Panc1 (cell line): ENCODE data around the gene TMEM37. TPM values are rescaled to one million over a fixed set of nuclear protein-coding genes. Genes with fewer than 3 reads are reported as not detected.

ENCODE experiments used
- ATAC-seq: fragments of 200-7000 bp; cut with Tn5 transposase; 2 replicates; pipeline ENCODE4 v1.9.1; 2020; ENCODE audit warnings: mild to moderate bottlenecking, moderate library complexity
- BruUV-seq: library from RNA; stranded (reverse); fragments of 400-500 nt; replicated peaks from 2 replicates; lab custom pipeline; 2021; lab: Mats Ljungman, UMichigan
- CTCF ChIA-PET: fragments of 300-600 bp; sonication (Branson Sonifier 250); formaldehyde crosslinking; loops from one replicate; lab custom pipeline; 2022; ENCODE audit warnings: antibody characterized with exemption; lab: Charles Lee
- POLR2A ChIA-PET: fragments of 300-600 bp; sonication (Branson Sonifier 250); formaldehyde crosslinking; loops from one replicate; lab custom pipeline; 2022; ENCODE audit warnings: antibody characterized with exemption; lab: Charles Lee
- DNase-seq: peaks from one replicate; pipeline ENCODE4 v3.0.0-alpha.2; 2010; ENCODE audit warnings: low read depth, low spot score
- H3K27ac ChIP-seq: 2 replicates; pipeline ENCODE4 v1.5.1; 2011; ENCODE audit warnings: mild to moderate bottlenecking, low read length, inconsistent platforms
- H3K27me3 ChIP-seq: fragments of 200-500 bp; sonication (Bioruptor generic); 2 replicates; pipeline ENCODE4 v1.6.0; 2014; ENCODE audit warnings: low read length, inconsistent platforms; ENCODE audit not compliant: control insufficient read depth, insufficient read depth
- H3K36me3 ChIP-seq: fragments of 200-500 bp; sonication (Bioruptor generic); 2 replicates; pipeline ENCODE4 v1.5.1; 2014; ENCODE audit warnings: inconsistent platforms, mild to moderate bottlenecking, low read length, moderate library complexity; ENCODE audit not compliant: control insufficient read depth, insufficient read depth
- H3K4me1 ChIP-seq: 2 replicates; pipeline ENCODE4 v1.5.1; 2011; ENCODE audit warnings: inconsistent platforms, mild to moderate bottlenecking, low read length, moderate library complexity; ENCODE audit not compliant: control insufficient read depth, insufficient read depth
- H3K4me3 ChIP-seq, 2 experiments: 2 replicates each; pipeline ENCODE4 v1.5.1; 2011 to 2012; ENCODE audit warnings: low read depth in 2 of 2, low read length in 2 of 2, mild to moderate bottlenecking in 2 of 2, inconsistent platforms in 1 of 2, moderate library complexity in 1 of 2
- H3K9me3 ChIP-seq: fragments of 200-500 bp; sonication (Bioruptor generic); 2 replicates; pipeline ENCODE4 v1.5.1; 2014; ENCODE audit warnings: low read depth, mild to moderate bottlenecking, inconsistent platforms, low read length, moderate library complexity; ENCODE audit not compliant: control insufficient read depth, insufficient read depth
- POLR2AphosphoS5 ChIP-seq: IDR thresholded peaks from 2 replicates; pipeline ENCODE4 v1.6.1; 2012; ENCODE audit warnings: mild to moderate bottlenecking, low read depth, low read length, moderate library complexity
- SIN3A ChIP-seq: IDR thresholded peaks from 2 replicates; pipeline ENCODE4 v1.6.1; 2012; ENCODE audit warnings: low read depth, mild to moderate bottlenecking, low read length, moderate library complexity, borderline replicate concordance; ENCODE audit not compliant: insufficient read depth
- TCF7L2 ChIP-seq: IDR thresholded peaks from 2 replicates; pipeline ENCODE4 v1.6.1; 2011; ENCODE audit warnings: mild to moderate bottlenecking, low read depth, low read length, inconsistent platforms
- in situ Hi-C: cut with HindIII; loops from 2 replicates; pipeline ENCODE4 v1.10.0; 2016; ENCODE audit warnings: low sequenced_read_pairs, low pct_unique_long_range_greater_than_20kb
- intact Hi-C: fragments of 100-400 bp; cut with micrococcal nuclease; formaldehyde crosslinking; loops from one replicate; pipeline ENCODE4 v1.10.0; 2022; ENCODE audit not compliant: unreplicated experiment
- total RNA-seq: library from RNA; stranded (reverse); gene quantifications from one replicate; pipeline ENCODE4 v1.2.1, GENCODE V29; 2021; ENCODE audit not compliant: unreplicated experiment
- TF ChIP-seq, protein P1 (sequence below), 2 experiments: IDR thresholded peaks; 2 replicates each; pipeline ENCODE4 v1.6.1; 2011 to 2012; ENCODE audit warnings: low read depth in 2 of 2, control low read depth in 1 of 2, low read length in 1 of 2, mild to moderate bottlenecking in 1 of 2, moderate library complexity in 1 of 2; ENCODE audit not compliant: insufficient read depth in 1 of 2
- TF ChIP-seq, protein P2 (sequence below): fragments of 450-650 bp; IDR thresholded peaks from 2 replicates; pipeline ENCODE4 v1.5.1; 2017; ENCODE audit warnings: mild to moderate bottlenecking

Gene TMEM37
- total RNA-seq, 1 experiment from 2014 or later, result 0.28 TPM

DNA sequence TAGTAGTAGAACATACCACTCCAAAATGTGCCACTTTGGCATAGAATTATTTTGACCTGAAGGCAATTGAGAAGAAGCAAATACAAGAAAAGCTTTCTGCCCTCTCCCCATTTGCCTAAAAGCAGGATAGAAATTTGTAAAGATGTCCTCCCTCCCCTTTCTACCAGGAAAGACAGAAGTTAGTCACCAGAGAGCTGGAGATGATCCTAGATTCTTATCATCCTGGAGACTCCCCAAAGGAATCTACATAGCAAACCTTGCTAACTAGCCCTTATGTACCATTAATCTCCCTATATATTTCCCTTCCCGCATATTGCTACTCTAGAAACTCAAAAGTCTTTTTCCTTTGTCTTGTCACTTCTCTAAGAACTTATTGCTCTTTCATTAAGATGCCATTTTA is 12.6 kb upstream of the TMEM37 start:
- CTCF ChIA-PET, result no interaction called here
- in situ Hi-C loops, result no loop called here

DNA sequence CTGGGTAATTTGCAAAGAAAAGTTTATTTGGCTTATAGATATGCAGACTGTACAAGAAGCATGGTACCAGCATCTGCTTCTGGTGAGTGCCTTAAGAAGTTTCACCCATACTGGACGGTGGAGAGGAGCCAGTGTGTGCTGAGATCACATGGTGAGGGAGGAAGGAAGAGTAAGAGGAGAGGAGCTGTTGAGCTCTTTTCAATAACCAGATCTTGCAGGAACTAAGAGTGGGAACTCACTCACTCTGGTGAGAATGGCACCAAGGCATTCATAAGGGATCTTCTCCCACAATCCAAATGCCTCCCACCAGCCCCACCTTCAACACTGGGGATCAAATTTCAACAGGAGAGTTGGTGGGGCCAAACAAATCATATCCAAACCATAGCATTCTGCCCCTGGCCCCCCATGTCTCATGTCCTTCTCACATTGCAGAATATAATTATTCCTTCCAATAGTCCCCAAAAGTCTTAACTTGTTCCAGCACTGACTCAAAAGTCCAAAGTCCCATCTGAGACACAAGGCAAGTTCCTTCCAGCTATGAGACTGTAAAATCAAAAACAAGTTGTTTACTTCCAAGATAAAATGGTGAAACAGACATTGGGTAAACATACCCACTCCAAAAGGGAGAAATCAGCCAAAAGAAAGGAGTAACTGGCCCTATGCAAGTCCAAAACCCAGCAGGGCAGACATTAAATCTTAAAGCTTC is 11.7 kb upstream of the TMEM37 start:
- CTCF ChIA-PET, result no interaction called here
- DNase-seq, result no peak
- no peak for TF ChIP-seq TCF7L2
- TF ChIP-seq SIN3A, result no peak
- TF ChIP-seq, protein P1, sequence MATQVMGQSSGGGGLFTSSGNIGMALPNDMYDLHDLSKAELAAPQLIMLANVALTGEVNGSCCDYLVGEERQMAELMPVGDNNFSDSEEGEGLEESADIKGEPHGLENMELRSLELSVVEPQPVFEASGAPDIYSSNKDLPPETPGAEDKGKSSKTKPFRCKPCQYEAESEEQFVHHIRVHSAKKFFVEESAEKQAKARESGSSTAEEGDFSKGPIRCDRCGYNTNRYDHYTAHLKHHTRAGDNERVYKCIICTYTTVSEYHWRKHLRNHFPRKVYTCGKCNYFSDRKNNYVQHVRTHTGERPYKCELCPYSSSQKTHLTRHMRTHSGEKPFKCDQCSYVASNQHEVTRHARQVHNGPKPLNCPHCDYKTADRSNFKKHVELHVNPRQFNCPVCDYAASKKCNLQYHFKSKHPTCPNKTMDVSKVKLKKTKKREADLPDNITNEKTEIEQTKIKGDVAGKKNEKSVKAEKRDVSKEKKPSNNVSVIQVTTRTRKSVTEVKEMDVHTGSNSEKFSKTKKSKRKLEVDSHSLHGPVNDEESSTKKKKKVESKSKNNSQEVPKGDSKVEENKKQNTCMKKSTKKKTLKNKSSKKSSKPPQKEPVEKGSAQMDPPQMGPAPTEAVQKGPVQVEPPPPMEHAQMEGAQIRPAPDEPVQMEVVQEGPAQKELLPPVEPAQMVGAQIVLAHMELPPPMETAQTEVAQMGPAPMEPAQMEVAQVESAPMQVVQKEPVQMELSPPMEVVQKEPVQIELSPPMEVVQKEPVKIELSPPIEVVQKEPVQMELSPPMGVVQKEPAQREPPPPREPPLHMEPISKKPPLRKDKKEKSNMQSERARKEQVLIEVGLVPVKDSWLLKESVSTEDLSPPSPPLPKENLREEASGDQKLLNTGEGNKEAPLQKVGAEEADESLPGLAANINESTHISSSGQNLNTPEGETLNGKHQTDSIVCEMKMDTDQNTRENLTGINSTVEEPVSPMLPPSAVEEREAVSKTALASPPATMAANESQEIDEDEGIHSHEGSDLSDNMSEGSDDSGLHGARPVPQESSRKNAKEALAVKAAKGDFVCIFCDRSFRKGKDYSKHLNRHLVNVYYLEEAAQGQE (IDR thresholded peaks at IDR 0.05; ENCODE audit: insufficient read depth in 1 of 2, low read depth in 2 of 2, low read length in 1 of 2), result no peak
- no peak for TF ChIP-seq POLR2AphosphoS5
- TF ChIP-seq, protein P2, sequence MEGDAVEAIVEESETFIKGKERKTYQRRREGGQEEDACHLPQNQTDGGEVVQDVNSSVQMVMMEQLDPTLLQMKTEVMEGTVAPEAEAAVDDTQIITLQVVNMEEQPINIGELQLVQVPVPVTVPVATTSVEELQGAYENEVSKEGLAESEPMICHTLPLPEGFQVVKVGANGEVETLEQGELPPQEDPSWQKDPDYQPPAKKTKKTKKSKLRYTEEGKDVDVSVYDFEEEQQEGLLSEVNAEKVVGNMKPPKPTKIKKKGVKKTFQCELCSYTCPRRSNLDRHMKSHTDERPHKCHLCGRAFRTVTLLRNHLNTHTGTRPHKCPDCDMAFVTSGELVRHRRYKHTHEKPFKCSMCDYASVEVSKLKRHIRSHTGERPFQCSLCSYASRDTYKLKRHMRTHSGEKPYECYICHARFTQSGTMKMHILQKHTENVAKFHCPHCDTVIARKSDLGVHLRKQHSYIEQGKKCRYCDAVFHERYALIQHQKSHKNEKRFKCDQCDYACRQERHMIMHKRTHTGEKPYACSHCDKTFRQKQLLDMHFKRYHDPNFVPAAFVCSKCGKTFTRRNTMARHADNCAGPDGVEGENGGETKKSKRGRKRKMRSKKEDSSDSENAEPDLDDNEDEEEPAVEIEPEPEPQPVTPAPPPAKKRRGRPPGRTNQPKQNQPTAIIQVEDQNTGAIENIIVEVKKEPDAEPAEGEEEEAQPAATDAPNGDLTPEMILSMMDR, result no peak
- in situ Hi-C loops (no loop called here), intact Hi-C loops (no loop called here)
- BruUV-seq, result no TSS peak
- peaks cover 7% of the 10 kb centered on the region for H3K27me3 ChIP-seq
- H3K27ac ChIP-seq, result no peak overlapping the region
- H3K4me3 ChIP-seq, result no peak overlapping the region
- ATAC-seq, result no peak
- no peaks in the 10 kb centered on the region for H3K36me3 ChIP-seq
- H3K9me3 ChIP-seq, result no peaks in the 10 kb centered on the region
- no peaks in the 10 kb centered on the region for H3K4me1 ChIP-seq
- POLR2A ChIA-PET, result no interaction called here

More for the DNA sequence above, 12.6 kb upstream of the TMEM37 start:
- Histone ChIP-seq H3K9me3 (no peaks in the 10 kb centered on the region), H3K36me3 (no peaks in the 10 kb centered on the region), H3K27ac (no peak overlapping the region), H3K4me1 (no peaks in the 10 kb centered on the region), H3K4me3 (no peak overlapping the region), H3K27me3 (peaks cover 6% of the 10 kb centered on the region)
- TF ChIP-seq, protein P2, result no peak
- TF ChIP-seq, protein P1 (IDR thresholded peaks at IDR 0.05; ENCODE audit: insufficient read depth in 1 of 2, low read depth in 2 of 2, low read length in 1 of 2), result no peak
- TF ChIP-seq SIN3A (no peak), POLR2AphosphoS5 (no peak), TCF7L2 (no peak)
- BruUV-seq, result no TSS peak
- POLR2A ChIA-PET, result no interaction called here
- intact Hi-C loops, result no loop called here
- ATAC-seq (no peak), DNase-seq (no peak)
